HG03064 (cell line): ENCODE measurements around the gene CAMTA1.
"Not testable (repeated sequence)": the region's sequence is repeated elsewhere in the genome, so short reads cannot be mapped to it uniquely, and the experiment has no call there.

ENCODE experiments used
- ATAC-seq: cut with Tn5 transposase; IDR thresholded peaks from one replicate; pipeline ENCODE4 v1.9.1; 2021; ENCODE audit warnings: low read depth; ENCODE audit not compliant: unreplicated experiment

The CAMTA1 gene

DNA sequence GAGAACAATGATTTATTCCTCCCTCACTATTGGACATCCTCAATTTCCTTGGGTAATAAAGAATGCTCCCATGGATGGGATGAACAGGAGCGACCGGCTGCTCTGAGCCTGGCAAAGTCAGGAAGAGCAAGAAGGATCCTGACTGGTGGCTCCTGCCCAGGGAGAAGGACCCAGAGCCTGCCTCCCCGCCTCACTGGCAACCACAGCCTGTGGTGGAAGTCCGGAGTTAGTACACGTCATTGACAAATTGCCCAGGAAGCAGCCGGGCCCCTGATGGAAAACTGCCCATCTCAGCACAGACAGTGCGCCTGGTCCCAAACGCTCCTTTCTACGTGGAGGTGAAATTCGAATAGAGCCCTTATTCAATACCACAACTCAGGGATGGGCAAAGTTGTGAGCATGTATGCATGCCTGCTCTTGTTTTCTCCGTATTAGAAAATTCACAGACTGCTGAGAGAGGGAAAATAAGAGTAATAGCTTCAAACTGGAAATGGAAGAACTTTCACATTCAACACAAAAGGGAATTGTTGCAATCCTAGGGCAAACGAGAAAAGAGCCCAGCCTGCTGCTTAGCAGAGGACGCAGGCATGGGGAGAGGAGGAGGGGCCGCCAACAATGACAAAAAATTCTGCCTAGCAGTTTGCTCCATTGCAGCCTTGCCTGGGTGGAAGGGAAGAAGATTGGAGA is 588.8 kb downstream of the CAMTA1 start:
- ATAC-seq, result no peak

DNA sequence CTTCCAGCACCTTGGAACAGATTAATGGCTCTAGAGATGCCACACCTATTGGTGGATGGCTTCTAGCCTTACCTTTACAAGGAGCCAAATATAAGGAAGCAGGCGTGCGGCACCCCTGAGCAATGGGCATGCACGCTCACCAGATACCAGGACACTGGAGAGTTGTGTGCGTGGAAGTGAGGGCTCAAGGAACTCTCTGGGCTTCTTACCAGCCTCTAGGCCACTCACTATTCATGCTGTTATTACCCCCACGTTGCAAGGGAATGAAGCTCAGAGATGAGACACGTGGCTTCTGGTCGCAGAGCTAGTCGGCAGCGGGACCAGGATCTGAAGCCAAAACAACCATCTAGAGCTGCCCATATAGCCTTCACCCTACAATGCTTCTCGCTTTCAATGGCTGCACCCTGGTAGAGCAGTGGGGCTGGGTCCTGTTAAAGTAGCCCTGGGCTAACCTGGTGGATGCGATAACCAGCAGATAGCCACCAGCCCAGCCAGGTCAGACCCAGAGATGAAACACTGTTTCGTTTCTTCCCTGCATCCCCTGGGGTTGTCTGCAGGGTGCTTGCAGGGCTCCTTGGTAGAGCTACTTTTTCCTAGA is 589.4 kb downstream of the CAMTA1 start:
- ATAC-seq, result no peak

DNA sequence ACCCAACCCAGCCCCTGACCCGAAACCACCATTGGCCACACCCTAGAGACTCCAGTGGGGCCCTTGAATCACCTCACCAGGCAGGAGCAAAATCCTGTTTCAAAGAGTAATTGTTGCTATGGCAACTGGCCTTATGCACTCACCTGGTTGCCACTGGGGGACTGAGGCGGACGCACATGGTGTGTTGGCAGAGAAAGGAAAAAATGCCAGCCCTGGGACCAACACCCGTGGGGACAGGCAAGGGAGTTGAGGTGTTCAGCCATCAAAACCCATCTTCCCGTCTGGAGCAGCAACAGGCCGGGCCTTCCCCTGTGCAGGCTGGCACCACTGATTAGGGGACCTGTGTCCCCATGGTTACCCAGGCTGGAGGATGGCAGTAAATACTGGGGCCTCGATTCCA is 590.1 kb downstream of the CAMTA1 start:
- no peak for ATAC-seq

DNA sequence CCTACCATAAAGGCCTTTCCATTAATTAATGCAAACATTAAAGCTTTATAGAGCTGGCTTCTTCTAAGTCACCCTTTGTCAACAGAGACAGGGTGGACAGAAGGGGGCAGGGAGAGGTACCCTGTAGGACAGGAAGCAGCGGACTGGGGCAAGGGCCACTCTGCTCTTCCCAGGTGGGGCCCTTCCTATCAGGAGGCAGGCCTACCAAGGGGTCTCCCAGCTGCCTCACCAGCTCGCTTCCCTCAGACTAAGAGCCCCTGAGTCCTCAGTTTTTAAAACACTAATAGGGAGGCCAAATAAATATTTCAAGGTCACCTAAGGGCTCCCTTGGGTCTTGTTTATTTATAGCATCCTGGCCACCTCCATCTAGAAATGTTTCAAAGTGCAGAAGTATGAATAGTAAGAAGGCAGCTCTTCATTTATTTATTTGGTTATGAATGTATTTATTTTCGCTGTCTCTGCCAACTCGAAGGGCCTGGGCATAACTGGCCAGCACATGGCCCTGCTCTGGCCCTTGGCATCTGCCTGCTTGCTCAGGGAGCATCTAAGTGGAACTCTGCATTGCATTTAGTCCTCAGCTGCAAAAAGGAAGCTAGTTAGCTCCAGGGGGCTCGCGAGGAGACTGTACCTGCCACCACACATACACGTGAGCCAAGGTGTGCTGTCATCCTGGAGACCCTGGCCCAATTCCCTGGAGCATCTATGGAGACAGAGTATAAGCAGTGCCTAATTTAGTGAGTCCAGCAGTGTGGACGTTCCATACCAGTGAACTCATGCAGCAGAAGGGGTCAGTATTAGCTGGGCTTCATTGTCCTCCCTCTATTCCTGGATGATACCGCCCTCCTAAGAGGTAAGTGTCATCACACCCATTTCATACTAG is 590.8 kb downstream of the CAMTA1 start:
- ATAC-seq, result no peak

DNA sequence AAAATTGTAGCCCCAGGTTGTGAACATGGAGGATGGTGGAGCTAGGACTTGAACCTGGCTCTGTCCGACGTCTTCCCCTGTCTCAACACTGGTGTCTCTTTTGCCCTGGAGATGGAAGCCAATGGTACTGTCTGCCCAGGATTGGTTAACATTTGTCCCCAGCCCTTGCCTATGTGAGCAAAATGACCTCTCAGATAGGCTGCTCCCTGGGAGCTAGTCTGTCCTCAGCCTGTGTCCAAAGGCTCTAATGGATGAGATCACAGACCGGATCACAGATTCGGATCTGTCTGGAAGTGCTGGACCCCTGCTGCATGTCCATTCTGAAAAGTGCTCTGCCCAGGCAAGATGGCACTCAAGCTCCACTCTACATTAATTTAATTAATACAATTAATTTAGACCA is 591.4 kb downstream of the CAMTA1 start:
- ATAC-seq, result no peak

DNA sequence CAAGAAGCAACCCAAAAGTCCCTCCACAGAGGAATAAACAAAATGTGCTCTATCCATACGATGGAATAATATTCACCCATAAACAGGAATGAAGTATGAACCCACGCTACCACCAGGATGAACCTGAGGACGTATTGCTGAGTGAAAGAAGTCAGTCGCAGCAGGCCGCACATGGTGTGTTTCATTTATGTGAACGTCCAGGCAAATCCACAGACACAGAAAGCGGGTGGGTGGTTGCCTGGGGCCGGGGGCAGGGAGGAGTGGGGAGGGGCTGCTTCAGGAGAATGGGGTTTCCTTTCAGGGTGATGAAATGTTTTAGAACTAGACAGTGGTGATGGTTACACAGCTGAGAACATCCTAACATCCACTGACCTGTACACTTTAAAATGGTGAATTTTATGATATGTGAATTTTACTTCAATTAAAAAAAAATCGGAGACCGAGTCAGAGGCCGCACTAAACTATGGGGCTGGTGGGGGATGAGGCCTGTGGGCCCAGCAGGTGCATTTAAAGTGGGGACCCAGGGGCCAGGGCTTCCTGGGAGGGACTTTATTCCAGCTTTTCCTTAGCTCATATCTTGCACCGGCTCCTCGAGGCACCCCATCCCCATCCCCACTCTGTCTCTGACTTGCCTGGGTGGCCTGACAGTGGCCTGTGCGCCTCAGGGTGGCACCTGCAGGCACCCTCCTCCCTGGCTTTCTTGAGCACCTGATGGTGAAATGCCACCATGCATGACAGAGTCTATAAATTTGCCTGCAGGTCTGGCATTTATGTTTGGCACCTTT is 593.3 kb downstream of the CAMTA1 start:
- no peak for ATAC-seq

DNA sequence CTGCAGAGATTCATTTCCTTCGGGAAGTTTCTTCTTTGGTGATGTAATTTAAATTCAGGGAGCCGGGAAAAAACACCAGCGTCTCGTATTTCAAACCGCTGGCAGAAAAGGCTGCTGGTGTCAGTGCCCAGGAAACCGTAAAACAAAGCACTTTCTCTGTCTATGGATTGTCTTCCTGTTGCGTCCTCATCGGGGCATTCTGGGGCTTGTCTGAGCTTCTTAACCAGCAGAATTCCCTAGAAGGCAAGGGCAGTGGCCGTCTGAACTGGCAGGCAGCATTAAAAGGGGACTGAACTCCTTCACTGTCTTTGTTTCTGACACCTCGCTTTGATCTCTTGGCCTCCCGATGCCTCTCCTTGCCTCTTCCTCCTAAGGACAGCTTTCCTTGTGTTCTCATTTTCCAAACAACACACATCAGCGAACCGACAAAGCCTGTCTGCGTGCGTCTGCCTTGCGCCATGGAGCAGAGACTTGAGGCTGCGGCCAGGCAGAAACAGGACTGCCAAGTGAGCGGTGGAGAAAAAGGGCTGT is 594.3 kb downstream of the CAMTA1 start:
- no peak for ATAC-seq

DNA sequence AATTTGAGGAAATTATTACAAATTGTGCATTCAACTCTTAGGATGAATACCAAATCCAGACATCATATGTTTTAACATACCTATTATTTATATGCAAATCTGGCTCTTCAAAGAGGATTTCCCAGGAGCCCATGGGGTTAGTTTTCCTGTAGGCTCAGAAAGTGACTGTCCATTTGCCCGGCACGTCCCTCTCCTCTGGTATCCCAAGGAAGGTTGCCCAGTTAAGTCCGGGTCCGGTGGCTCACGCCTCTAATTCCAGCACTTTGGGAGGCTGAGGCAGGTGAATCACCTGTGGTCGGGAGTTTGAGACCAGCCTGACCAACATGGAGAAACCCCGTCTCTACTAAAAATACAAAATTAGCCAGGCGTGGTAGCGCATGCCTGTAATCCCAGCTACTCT is 594.8 kb downstream of the CAMTA1 start:
- not testable (repeated sequence) for ATAC-seq

DNA sequence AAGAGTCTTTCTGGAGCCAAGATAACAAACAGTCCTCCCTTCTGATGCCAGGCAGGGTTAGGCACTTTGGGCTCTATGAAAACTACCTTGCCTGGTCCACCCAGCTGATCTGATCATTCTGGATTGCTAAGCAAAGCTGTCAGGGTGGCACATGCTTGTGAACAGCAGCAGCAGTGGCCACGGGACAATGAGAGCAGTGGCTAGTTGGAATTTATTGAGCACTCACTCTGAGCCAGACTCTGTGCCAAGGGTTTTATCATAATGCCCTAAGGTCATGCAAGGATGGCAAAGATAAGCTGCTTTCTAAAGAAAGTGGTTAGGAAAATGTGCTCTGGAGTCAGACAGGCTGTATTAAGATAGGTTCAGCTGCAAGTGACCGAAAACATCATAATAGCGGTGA is 595.5 kb downstream of the CAMTA1 start:
- no peak for ATAC-seq

DNA sequence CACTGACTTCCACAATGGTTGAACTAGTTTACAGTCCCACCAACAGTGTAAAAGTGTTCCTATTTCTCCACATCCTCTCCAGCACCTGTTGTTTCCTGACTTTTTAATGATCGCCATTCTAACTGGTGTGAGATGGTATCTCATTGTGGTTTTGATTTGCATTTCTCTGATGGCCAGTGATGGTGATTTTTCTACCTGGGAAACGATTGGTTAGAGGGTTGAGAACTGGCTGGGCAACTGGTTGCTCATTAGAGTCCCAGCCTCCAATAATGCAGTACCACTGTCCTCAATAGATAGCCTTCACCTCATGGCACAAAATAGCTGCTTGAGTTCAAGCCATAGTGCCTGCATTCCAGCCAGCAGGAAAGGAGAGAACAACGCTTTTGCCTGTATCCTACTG is 596.5 kb downstream of the CAMTA1 start:
- not testable (repeated sequence) for ATAC-seq

DNA sequence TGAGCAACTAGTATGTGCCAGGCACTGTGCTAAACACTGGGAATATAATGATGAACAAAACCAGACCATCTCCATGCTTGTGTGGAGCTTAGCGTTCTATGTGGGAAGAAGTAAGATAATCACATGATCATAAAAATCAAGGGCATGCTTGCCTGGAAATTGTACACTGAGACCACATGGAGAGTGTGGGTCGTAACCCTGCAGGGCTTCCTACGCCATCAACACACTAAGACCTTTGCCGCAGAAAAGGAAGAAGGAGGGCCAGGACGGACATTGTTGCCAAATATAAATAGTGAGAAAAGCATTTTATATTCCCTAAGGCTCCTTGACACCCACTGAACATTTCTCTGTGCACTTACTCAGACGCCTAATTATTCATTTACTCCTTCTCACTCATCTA is 597.7 kb downstream of the CAMTA1 start:
- no peak for ATAC-seq

DNA sequence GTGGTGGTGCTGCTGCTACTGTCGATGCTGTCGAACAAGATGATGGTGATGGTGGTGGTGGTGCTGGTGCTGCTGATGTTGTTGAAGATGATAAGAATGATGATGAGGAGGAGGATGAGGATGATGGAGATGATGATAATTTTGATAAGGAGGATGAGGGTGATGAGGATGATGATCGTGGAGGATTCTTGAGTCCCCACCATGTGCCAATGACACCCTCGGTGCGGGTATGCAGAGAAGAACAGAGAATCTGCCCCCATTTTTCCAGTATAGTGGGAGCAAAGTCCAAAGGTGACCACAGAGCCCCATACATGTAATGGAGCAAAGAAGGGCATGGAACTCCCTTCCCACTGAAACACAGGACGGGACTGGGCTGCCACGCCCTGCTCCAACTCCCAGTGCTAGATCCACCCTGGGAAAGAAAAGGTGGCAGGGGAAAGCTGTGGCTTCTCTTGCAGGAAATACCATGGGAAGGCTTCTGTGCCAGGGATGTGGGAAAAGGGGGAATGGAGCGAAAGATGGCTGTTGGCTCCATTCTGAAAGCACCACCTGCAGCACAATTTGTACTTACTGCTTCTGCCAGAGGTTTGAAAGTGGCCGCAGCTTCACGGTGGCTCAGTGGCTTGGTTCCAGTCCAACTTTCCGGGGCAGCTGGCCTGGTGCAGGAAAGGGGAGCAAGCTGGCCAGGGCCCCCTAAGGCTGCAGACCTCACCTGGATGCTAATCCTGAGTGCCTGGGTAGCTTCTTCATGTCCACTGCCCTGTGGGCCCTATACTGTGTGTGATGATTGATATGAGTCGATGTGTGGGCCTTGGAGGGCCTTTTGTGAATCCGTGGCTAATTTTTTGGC is 598.6 kb downstream of the CAMTA1 start:
- no peak for ATAC-seq

DNA sequence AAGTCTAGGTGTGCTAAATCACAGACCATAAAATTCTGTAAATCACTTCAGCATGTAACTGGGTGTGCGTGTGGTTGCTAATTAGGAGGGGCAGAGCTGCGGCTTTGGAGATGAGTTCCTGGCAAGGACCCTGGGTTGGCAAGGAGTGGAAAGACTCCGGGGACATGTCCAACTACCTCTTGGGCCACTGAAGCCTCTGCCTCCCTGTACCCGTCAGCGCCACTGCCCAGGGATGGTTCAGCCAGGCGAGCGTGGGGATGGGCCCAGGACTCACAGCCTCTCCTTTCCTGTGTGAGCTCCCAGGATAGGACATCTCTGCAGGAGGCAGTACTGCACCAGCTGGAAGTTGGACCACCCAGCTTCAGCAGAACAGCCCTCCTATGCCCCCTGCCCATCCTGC is 599.4 kb downstream of the CAMTA1 start:
- ATAC-seq, result no peak

DNA sequence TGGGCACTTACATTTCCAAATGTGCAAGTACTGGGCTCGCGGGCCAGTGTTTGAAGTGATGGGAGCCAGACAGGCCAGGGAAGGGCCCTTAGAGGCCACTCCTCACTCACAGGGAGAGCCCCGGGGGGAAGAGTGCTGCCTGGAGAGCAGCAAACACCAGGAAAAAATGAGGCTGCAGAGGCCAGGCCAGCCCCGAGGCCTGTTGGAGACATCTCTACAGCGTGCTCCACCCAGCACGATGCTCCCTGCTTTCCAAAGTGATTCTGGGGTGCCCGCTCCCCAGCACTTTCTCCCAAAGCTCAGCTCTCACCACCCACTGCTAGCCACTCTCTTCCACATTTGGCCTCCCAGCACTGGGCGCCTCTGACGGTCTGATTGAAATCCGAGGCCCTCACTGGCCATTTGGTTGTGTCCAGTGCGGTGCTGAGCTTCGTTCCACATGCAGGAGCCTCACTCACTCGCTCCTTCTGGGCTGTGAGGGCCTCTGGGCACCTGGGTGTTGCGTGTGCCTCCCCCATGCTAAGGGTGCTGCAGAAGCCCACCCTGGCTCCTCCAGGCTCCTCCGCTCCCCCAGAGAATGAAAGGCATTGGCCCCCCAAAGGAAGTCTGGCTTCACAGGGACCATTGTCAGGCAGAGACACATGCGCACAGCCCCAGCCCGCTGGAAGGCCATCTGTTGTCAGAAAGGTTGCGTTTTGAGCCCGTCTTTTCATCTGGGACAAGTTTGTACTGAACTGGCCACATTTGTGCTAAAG is 600.4 kb downstream of the CAMTA1 start:
- no peak for ATAC-seq

DNA sequence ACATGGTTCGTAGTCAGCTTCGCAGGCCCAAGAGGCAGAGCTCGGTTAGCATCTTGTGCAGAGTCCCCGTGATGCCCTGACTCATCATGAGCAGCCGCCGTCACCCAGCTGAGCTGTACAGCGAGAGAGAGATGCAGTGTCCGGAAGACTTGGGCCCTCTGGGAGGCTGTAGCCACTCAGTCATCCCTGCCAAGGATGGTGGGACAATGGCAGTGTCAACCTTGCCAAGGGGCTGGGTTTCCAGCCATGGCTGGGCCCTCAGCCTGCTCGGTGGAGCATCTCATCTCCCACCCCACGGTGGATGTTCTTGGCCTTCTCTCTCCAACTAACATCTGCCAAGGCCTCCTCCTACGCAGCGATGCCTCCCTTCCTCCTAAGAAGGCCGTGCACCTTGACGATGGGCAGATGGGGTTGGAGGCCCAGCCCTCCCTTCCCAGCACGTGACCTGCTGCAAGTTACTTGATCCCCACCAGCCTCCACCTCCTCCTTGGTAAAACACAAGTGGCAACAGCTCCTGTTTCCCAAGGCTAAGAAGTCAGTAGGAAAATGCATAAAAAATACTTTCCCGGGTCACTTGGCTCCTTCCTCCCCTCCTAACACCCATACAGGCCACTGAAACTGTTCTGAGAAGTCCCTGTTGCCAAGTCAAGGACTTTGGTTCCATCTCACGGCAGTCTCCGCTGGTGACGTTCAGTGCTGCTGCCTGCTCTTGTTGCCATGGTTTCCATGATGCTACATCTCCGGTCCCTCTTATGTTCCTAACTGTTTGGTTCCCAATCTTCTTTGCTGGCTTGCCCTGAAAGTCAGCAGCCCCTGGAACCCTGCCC is 601.2 kb downstream of the CAMTA1 start:
- ATAC-seq, result no peak

DNA sequence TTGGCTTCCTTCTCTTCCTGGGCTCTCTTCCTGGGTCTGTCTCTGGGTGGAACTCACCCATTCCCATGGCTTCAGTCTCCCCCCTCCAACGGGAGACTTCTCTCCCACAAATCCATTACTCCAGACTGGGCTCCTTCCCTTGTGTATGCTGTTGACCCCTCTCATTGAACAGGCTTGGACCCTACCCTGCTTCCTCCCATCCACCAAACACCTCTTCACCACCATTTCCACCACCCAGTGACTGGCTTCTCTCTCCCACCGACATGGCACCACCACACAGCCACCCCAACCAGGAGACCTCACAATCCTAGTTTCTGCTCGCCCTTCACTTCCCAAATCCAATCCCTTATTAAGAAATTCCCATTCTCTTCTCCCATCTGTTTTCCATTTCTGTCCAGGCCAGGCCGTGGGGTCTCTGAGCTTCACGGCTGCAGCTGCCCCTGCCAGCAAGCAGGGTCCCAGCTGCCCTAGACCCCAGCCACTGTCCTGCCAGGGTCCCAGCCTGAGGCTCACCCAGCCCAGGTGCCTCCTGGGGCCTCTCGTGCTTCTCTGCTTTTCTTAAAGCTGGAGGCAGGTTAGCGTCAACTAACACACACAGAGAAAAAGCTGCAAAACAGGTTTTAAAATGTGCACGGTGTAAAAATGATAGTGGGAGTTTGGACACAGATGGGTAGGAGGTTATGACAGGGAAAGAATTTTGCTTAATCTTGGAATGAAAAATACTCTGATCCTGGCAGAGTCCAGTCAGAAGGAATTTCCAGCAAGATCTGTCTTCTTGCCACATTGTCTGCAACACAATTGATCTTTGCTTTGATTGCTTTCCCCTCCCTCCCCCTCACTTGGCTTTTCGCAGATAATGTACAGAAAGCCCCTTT is 602.0 kb downstream of the CAMTA1 start:
- no peak for ATAC-seq

DNA sequence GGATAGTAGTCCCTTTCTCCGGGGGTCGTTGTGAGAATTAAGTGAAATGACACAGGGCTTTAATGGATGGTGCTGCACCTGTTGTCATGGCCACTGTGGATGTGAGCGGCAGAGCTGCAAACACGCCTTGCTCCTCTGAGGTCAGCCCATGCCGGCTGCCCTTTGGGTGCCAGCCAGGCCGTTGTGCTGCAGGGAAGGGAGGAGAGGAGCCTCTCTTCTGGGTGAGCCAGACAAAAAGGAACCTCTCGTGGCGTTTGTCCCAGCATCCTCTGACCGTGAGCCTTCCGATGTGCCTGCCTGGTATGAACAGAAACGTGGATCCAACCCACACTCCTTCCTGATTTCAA is 602.9 kb downstream of the CAMTA1 start:
- no peak for ATAC-seq
